ENCODE measurements around the gene APBA3.
A peak's percentile ranks its signal among the peaks of the same experiment; 100 is the strongest.

The APBA3 gene

GRCh38 chr19:3788996-3789778, 27.7 kb upstream of the APBA3 start:
- DNase-seq (ENCODE audit: low read depth in 3 of 3, low spot score in 1 of 3), result no peak

- DNase-seq (ENCODE audit: low read depth in 3 of 3, low spot score in 1 of 3), result peak in 1 of 3 donors; percentile 24
Measured at GRCh38 chr19:3785938-3786824, 24.7 kb upstream of the APBA3 start, which contains the start of gene MATK. Gene MATK, minus strand, starts transcription at chr19:3786381. Its CDS starts 1,246 bp downstream, at chr19:3785135.

DNA sequence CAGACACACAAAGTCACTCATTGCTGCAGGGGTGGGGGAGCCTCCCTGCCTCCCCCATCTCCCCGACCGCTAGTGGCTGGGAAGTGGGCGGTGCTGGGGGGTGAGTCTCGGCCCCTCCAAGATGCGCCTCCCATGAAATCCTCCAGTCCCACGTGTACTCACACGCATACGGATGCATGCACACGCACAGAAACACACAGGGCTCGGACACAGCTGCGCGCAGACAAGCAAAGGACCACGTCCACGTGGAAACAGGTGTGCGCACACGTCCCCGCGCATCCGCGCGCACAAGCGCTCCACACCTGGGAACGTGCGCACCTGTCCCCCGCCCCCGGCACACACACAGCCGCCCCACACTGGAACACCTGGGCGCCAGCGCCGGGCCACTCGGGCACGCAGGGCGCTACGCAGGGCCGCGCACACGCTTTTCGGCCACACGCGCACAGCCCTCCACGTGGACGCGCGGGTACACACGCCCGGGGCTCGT, 24.0 kb upstream of the APBA3 start:
- peak in 1 of 3 donors; percentile 15 for DNase-seq (ENCODE audit: low read depth in 3 of 3, low spot score in 1 of 3)

DNA sequence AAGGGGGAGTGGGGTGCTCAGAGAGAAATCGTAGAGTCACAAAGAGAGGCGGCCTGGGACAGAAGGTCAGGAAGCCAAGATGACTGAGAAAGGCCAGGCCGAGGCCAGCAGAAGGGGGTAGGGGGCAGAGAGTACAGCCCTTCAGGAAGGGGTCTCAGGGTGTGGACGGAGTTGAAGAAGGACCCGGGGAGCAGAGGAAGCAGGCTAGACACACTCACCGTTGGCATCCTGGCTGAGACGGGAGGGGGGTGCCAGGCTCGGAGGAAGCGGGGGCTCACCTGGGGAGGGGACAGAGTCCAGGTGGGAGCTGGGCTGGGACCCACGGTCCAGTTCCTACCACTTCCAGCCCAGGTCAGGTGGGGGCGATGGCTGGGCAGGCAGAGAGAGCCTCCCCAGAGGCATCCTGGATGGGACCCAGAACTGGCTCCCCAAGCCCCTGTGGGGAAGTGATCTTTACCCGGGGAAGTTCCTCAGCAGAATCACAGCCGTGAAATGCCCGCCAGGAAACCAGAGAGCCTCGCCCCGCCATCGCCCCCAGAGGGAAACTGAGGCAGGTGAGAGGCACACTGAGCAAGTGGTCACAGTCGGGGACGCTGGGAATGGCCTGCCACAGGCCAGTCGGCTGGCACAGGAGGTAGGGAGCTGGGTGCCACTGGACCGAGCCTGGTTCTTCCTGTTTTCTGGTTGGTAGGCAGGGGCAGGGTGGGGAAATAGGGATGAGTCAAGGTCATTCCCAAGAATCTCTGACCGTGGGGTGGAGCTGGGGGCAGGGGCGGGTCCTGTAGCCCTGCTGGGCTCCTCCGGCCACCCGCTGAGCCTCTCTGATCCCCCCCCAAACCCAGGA, 23.3 kb upstream of the APBA3 start:
- DNase-seq (ENCODE audit: low read depth in 3 of 3, low spot score in 1 of 3), result no peak

DNA sequence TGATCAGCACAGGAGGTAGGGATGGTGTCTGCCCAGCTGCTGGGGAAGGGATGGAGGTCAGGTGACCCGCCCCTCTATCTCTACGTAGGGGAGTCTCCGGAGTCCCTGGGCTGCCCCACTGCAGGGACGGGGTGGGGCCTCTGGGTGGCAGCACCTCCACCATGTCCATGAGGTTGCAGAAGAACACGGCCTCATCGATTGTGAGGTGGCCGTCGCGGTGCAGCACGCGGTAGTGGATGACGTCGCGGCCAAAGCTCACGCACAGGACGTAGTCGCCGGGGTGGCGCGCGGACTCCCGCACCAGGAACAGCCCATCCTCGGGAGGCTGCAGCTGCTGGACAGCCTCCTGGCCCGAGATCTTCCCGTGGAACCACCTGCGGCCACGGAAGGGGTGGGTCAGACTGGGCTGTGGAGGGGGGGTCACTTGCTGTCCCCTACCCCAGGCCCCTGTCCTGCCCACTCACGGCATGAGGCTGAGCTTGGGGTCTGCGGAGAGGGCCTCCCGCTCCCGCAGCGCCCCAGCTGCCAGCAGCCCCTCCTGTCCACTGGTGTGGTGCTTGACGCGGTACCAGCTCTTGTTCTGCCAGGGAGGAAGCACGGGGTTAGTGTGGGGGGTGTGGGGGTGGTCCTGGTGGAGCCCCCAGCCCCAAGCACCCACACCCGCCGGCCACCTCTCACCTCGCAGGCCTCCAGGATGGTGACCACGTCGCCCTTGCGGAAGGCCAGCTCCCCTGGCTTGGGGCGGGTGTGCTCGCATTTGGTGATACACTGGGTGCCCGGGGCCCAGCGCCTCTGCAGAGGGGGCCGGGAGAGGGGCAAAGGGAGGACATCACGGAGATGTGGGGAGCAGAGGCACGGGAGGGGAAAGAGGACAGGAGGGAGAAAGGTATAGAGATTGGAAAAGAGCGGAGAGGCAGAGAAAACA, 22.4 kb upstream of the APBA3 start:
- peak in 1 of 3 donors; percentile 35 for DNase-seq (ENCODE audit: low read depth in 3 of 3, low spot score in 1 of 3)

DNA sequence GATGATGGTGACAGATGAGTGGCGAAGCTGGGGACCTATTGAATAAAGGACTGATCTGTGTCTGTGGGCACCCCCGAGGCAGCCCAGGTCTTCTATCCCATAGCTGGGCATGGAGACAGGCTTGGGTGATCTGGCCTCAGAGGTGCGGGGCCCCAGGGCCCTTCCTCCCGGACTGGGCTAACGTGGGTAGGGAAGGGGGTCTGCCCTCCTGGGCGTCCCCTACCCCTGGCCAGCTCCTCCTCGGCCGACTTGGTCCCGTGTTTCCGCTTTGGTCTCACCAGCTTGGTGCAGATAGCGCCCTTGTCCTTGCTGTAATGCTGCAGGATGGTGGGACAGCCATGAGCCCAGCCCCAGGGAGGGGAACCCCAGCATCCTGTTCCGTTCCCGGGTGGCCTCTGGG, 21.4 kb upstream of the APBA3 start:
- DNase-seq (ENCODE audit: low read depth in 3 of 3, low spot score in 1 of 3), result no peak

DNA sequence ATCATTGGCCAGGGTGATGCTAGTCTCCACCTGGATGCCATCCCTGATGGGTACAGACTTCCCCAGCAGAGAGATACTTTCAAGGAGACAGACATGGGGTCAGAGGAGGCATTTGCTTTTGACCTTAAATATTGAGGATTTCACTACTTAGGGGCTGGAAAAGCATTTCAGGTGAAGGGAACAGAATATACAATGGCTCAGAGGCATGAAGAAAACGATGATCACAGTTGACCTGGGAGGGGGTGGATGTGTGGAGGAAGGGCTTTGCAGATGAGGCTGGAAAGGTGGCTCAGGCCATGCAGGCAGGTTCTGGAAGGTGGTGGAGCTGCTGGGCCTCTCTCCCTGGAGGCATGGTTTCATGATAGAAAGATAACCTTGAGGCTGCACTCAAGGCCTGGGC, 20.8 kb upstream of the APBA3 start:
- DNase-seq (ENCODE audit: low read depth in 3 of 3, low spot score in 1 of 3), result no peak

DNA sequence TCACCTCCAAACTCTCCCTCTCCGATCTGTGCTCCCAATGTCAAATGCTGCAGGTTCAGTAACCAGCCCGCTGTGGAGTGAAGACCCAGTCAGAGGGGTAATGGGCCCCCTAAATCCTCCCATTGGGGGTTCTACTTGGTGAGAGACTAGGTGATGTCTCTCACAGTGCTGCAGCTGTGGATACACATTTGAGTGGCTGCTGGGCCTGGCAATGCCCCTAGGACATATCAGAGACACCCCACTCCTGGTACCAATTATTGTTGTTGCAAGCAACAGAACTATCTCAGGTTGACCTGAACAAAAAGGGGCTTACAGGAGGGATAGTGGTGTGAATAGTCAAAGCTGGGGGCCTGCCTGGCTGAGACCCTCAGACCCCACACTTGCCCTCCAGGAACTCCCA, 20.1 kb upstream of the APBA3 start:
- DNase-seq (ENCODE audit: low read depth in 3 of 3, low spot score in 1 of 3), result no peak

DNA sequence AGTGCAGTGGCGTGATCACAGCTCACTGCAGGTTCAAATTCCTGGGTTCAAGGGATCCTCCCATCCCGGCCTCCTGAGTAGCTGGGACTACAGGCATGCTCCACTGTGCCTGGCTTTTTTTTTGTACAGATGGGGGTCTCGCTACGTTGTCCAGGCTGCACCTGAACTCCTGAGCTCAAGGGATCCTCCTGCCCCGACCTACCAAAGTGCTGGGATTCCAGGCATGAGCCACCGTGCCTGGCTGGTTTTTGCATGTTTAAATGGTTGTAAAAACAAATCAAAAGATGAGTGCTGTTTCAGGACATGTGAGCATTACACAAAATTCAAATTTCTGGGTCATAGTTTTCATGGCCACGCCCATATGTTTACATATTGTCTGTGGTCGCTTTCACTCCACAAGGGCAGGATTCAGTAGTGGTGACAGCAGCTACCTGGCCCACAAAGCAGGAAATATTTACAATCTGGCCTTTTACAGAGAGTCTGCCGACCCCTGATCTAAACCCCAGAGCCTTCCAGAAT, 19.4 kb upstream of the APBA3 start:
- no peak for DNase-seq (ENCODE audit: low read depth in 3 of 3, low spot score in 1 of 3)

- no peak for DNase-seq (ENCODE audit: low read depth in 3 of 3, low spot score in 1 of 3)
Measured at GRCh38 chr19:3778899-3779723, 17.6 kb upstream of the APBA3 start.

DNA sequence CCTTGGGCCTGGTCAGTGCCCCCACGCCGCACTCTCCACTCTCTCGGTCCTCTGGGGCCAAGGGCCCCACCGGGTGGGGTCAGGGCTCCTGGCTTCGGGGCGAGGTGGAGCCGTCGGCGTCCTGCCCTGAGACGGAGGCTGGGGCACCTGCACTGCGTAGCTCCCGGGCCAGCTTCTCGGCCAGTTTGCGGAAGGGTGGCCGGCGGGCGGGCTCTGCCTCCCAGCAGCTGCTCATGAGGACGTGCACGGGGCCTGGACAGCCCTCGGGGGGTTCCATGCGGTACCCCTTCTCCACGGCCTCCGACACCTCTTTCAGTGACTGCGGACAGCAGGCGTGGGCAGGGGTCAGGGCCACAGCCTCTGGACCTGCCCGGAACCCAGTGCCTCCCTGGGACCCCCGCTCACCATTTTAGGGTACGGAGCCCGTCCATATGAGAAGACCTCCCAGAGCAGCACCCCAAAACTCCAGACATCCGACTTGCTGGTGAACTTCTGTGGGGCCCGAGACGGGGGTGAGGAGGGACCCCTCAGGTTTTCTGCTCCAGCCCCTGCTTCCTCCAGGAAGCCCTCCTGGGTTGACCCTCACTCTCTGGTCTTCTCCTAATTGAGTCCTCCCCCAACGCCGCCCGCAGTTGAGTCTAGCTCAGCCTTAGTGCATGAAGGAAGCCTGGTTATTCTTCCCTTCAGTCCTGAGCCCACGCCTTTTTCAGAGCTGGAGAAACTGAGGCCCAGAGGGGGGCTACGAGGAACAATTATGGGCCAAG, 16.8 kb upstream of the APBA3 start:
- no peak for DNase-seq (ENCODE audit: low read depth in 3 of 3, low spot score in 1 of 3)

DNA sequence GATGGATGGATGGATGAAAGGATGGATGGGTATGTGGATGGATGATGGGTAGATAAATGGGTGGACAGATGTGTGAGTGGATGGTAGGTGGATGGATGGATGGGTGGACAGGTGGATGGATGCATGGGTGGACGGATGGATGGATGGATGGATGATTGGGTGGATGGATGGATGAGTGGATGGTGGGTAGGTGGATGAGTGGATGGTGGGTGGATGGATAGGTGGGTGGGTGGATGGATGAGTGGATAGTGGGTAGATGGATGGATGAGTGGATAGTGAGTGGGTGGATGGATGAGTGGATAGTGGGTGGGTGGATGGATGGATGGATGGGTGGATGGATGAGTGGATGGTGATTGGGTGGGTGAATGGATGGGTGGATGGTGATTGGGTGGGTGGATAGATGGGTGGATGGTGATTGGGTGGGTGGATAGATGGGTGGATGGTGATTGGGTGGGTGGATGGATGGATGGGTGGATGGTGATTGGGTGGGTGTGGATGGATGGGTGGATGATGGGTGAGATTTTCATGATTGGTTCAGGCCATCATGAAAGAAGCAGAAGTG, 15.1 kb upstream of the APBA3 start:
- no peak for DNase-seq (ENCODE audit: low read depth in 3 of 3, low spot score in 1 of 3)

- DNase-seq (ENCODE audit: low read depth in 3 of 3, low spot score in 1 of 3), result no peak
Measured at GRCh38 chr19:3775831-3776230, 14.3 kb upstream of the APBA3 start.

DNA sequence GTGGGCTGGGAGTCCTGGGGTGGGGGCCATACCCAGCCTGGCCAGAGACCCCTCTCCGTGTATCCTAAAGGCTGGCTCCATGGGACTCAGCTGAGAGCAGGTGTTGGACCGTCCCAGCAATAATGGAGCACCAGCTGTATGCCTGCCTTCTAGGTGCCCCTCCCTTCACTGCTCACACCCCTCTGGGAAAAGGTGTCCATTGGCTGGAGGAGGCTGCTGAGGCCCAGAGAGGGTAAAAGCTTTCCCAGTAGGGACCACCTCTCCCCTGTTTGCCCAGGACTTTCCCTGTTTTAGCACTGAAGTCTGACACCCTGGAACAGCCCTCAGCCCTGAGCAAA, 13.9 kb upstream of the APBA3 start:
- DNase-seq (ENCODE audit: low read depth in 3 of 3, low spot score in 1 of 3), result no peak

GRCh38 chr19:3774621-3775373, 13.3 kb upstream of the APBA3 start:
- no peak for DNase-seq (ENCODE audit: low read depth in 3 of 3, low spot score in 1 of 3)

GRCh38 chr19:3773814-3774515, 12.5 kb upstream of the APBA3 start:
- no peak for DNase-seq (ENCODE audit: low read depth in 3 of 3, low spot score in 1 of 3)

All from stimulated activated CD4-positive, alpha-beta T cell treated with anti-CD3 and anti-CD28 coated beads, TNF-alpha, amount 100 ng/mL, for 1 hour (primary cell).